VCaP (cell line): ENCODE measurements around the gene VSIR.

Experiments
- H3K27ac ChIP-seq: fragments of 450-650 bp; 2 replicates; pipeline ENCODE4 v1.5.1; 2017
- CTCF ChIP-seq: fragments of 450-650 bp; conservative IDR thresholded peaks from 2 replicates; pipeline ENCODE4 v1.5.1; 2017; ENCODE audit warnings: mild to moderate bottlenecking, moderate library complexity

VSIR gene

GRCh38 chr10:71751515-71752224, 21.6 kb downstream of the VSIR start:
- H3K27ac ChIP-seq: no peak overlapping the region
- no peak for TF ChIP-seq CTCF

GRCh38 chr10:71750986-71751385, 22.3 kb downstream of the VSIR start:
- no peak for TF ChIP-seq CTCF
- H3K27ac ChIP-seq: no peak overlapping the region

- TF ChIP-seq CTCF: no peak
- no peak overlapping the region for H3K27ac ChIP-seq
Observed at GRCh38 chr10:71750124-71750841, 23.0 kb downstream of the VSIR start.

- no peak overlapping the region for H3K27ac ChIP-seq
- TF ChIP-seq CTCF: no peak
Observed at GRCh38 chr10:71749396-71749795, 23.9 kb downstream of the VSIR start.

GRCh38 chr10:71748671-71749191, 24.6 kb downstream of the VSIR start:
- no peak overlapping the region for H3K27ac ChIP-seq
- TF ChIP-seq CTCF: no peak

- no peak for TF ChIP-seq CTCF
- H3K27ac ChIP-seq: no peak overlapping the region
Observed at GRCh38 chr10:71747551-71748523, 25.5 kb downstream of the VSIR start.

- TF ChIP-seq CTCF: no peak
- H3K27ac ChIP-seq: no peak overlapping the region
Observed at GRCh38 chr10:71747039-71747531, 26.2 kb downstream of the VSIR start.
